AG20443 (cell line): ENCODE results near the gene CCDC90B.
"Not testable (repeated sequence)": the region's sequence is repeated elsewhere in the genome, so short reads cannot be mapped to it uniquely, and the experiment has no call there.

Experiments
- DNase-seq: peaks from one replicate; pipeline ENCODE4 v3.0.0; 2012; ENCODE audit warnings: low spot score, mixed read lengths

CCDC90B gene

DNA sequence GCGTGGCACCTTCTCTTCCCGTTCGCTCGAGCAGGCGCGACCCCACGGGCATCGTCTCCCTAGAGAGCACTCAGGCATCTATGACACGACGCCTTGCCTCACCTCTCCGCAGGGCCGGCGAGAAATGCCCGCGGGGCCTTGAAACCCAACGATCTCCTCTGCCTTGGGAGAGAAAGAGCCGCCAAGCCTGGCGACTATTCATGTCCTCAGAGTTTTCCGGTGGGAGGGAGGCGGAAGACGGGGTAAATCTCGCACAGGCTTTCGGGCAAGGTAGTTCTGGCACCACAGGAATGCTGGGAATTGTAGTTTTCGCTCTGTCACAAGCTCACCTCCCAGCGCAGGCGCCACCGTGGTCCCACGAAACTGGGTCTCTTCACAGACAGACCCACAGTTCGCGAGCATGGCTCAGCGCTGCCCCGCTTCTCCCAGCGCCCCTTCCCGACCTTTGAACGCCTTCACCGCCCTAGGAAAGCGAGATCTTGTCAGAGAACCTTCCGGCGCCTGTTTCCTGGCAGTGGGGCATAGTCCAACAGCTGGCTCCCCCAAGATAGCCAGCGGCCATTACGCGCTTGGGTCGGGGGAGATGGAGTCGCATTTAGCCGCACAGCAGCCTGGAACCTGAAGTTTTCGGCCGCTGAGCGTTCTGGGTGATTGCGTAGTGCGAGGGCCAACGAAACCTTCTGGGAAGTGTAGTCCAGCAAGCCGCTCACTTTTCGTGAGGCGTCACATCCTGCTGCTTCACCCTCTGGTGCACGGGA, at the start of gene CCDC90B:
Gene CCDC90B (minus strand): TSS at position 597 of the 758 bp plus-strand sequence. CDS start 395 bp downstream, at position 202.
- peak; percentile 95 for DNase-seq

- no peak for DNase-seq
Observed at GRCh38 chr11:83335446-83336070, 49.4 kb upstream of the CCDC90B start.

GRCh38 chr11:83330303-83330702, 44.1 kb upstream of the CCDC90B start:
- DNase-seq, result no peak

GRCh38 chr11:83326326-83326725, 40.2 kb upstream of the CCDC90B start:
- no peak for DNase-seq

GRCh38 chr11:83319346-83319745, 33.2 kb upstream of the CCDC90B start:
- no peak for DNase-seq

DNA sequence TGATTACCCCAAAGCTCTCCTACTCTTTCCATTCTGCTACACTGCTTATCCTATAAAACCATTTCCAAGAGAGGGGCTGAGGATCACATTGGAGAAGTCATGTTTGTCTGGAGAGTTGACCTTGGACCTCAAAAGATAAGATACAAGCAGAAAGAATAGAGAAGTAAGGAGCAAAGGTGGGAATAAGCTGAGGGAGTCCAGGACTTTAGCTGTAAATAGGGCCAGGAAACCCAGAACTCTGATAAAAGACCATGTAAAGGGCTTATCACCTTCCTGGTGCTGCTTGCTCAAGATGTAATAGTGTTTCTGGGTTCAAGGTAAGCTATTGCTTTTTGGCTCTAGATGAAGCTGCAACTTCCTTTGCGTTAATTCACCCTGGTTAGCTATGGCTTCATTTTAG, 32.8 kb upstream of the CCDC90B start:
- DNase-seq, result no peak

- DNase-seq, result no peak
Observed at GRCh38 chr11:83317757-83318690, 31.9 kb upstream of the CCDC90B start.

DNA sequence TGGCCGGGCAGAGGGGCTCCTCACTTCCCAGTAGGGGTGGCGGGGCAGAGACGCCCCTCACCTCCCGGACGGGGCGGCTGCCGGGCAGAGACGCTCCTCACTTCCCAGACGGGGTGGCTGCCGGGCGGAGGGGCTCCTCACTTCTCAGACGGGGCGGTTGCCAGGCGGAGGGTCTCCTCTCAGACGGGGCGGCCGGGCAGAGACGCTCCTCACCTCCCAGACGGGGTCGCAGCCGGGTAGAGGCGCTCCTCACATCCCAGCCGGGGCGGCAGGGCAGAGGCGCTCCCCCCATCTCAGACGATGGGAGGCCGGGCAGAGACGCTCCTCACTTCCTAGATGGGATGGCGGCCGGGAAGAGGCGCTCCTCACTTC, 30.7 kb upstream of the CCDC90B start:
- not testable (repeated sequence) for DNase-seq

DNA sequence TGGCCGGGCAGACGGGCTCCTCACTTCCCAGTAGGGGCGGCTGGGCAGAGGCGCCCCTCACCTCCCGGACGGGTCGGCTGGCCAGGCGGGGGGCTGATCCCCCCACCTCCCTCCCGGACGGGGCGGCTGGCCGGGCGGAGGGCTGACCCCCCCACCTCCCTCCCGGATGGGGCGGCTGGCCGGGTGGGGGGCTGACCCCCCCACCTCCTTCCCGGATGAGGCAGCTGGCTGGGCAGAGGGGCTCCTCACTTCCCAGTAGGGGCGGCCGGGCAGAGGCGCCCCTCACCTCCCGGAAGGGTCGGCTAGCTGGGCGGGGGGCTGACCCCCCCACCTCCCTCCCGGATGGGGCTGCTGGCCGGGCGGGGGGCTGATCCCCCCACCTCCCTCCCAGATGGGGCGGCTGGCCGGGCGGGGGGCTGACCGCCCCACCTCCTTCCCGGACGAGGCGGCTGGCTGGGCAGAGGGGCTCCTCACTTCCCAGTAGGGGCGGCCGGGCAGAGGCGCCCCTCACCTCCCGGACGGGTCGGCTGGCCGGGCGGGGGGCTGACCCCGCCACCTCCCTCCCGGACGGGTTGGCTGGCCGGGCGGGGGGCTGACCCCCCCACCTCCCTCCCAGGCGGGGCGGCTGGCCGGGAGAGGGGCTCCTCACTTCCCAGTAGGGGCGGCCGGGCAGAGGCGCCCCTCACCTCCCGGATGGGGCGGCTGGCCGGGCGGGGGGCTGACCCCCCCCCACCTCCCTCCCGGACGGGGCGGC, 30.2 kb upstream of the CCDC90B start:
- DNase-seq, result not testable (repeated sequence)

- DNase-seq, result no peak
Observed at GRCh38 chr11:83312430-83312829, 26.3 kb upstream of the CCDC90B start.

DNA sequence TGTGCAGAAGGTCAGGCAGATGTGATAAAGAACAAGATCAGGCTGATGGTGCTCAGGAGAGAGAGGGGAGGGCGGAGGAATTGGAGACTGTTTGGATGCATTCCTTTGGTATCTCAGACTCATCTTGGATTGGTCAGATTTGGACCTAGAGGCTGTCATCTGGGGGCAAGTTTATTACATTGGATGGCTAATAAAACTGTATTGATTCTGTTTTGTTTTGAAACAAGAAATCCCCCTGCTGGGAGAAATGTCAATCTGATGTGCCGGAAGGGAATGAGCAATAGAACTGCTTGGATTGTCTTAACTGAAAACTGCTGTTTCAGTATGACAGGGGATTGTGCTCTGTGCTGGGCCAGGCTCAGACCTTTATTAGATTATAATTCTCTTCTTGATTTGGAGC, 25.5 kb upstream of the CCDC90B start:
- DNase-seq, result no peak

- DNase-seq, result no peak
Observed at GRCh38 chr11:83310718-83311117, 24.6 kb upstream of the CCDC90B start.

GRCh38 chr11:83308536-83308935, 22.4 kb upstream of the CCDC90B start:
- DNase-seq, result not testable (repeated sequence)

- no peak for DNase-seq
Observed at GRCh38 chr11:83306200-83307080, 20.3 kb upstream of the CCDC90B start.

- DNase-seq, result no peak
Observed at GRCh38 chr11:83303316-83303715, 17.1 kb upstream of the CCDC90B start.

DNA sequence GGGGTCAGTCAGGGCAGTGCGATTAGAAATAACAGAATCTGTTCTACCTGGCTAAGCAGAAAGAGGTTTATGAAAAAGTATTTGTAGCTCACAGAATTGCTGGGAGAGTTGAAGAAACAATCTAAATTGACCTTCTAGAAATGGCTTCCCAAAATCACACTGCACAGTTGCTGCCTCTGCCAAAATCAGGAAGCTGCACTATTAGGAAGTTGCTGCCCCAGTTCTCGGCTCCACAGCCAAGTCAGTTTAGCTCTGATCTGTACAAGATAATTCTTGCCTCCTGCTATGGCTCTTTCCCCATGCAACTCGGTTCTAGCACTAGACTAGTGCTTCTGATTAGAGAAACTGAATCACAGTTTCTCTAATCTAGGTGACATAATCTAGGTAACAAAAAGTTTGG, 16.0 kb upstream of the CCDC90B start:
- DNase-seq, result no peak

DNA sequence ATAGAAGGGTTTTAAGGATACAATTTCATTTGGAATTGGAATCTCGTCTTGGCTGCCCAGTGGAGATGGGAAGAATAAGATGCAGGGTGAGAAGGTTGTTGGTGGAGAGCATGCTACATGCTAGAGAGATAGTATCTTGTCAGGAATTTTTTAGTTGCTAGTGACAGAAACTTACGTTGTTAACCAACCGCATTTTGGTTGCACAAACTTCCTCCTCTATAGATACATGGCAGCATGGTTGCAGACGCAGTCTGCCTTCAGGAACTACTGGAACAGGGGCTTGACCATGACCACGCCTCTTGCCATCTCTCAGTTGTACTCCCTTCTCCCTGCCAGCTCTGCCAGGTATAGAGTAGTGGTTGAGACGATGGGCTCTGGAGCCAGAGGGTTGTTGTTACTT, 13.5 kb upstream of the CCDC90B start:
- DNase-seq, result no peak

GRCh38 chr11:83294208-83294607, 8.0 kb upstream of the CCDC90B start:
- no peak for DNase-seq

DNA sequence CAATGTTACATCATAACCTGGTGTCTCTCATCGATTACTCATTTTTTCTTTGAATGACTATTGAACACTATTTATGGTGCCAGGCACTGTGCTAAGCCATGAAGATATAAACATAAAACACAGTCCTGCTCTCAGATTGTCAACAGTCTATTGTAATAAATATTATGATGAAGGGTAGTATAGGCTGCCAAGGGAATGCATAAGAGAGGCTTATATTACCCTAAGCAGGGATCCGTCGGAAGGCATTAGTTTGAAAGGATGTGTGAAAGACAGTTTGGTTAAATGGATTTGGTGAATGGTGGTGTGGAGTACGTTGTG, 7.2 kb upstream of the CCDC90B start:
- no peak for DNase-seq

DNA sequence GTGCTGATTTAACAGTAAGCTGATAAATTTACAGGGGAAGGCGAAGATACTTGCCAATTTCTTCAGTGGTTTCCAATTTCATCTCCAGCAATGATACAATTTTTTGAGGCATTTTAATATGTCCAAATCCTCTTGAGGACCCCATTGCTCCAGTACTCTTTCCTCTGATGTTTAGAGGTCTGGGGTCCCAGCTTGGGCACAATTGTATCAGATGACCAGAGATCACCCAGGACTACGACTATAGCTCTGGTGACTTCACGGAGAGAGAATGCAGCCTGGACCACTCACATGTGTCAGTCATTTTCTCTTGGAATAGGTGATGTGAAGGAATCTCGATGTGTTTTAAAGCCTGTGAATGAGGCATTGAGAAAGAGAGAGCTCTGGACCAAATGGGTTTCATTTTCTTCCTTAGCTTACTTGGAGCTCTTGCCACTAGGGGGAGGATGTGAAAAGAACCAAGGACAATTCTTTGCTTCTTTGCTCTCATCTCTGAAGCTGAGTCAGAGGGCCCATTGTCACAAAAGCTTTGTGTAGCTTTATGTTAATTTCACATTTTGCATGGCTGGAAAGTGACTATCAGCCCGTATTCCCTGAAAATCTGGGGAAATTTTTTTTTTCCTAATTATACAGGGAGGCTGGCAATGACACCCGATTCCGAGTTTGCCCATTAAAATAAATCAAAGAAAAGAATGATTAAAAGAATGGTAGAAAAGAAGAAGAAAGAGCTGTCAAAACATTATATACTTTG, 6.7 kb upstream of the CCDC90B start:
- DNase-seq, result peak; percentile 78
